GM10248 (cell line): ENCODE results near the gene CRYL1.

Source experiments
- CTCF ChIA-PET: fragments of 300-600 bp; sonication (Branson Sonifier 250); formaldehyde crosslinking; extraction: SDS; loops from one replicate; lab custom pipeline; 2021; ENCODE audit warnings: antibody characterized with exemption; lab: Yijun Ruan, JAX
- POLR2A ChIA-PET: fragments of 350-650 bp; sonication (Branson Sonifier 250); formaldehyde crosslinking; extraction: SDS; loops from one replicate; lab custom pipeline; 2020; ENCODE audit warnings: antibody characterized with exemption; lab: Yijun Ruan, JAX
- DNase-seq: peaks from one replicate; pipeline ENCODE4 v3.0.0; 2012; ENCODE audit errors: extremely low spot score
- CTCF ChIP-seq: IDR thresholded peaks from 2 replicates; pipeline ENCODE4 v1.5.1; 2012; ENCODE audit warnings: mild to moderate bottlenecking, low read depth; ENCODE audit errors: extremely low read depth, missing control alignments, control extremely low read depth

The CRYL1 gene

GRCh38 chr13:20399961-20400360 is 125.7 kb downstream of the CRYL1 start:
- no peak for TF ChIP-seq CTCF
- ChIA-PET POLR2A (no interaction called here), CTCF (no interaction called here)
- no peak for DNase-seq

- TF ChIP-seq CTCF = no peak
- CTCF ChIA-PET = interaction anchor here (1.3 kb wide), 1 partner anchor 13 kb away, joined by 3 read pairs; no protein-coding TSS in a partner anchor
- POLR2A ChIA-PET = no interaction called here
- no peak for DNase-seq
Measured at GRCh38 chr13:20399515-20399914, 126.1 kb downstream of the CRYL1 start.

DNA sequence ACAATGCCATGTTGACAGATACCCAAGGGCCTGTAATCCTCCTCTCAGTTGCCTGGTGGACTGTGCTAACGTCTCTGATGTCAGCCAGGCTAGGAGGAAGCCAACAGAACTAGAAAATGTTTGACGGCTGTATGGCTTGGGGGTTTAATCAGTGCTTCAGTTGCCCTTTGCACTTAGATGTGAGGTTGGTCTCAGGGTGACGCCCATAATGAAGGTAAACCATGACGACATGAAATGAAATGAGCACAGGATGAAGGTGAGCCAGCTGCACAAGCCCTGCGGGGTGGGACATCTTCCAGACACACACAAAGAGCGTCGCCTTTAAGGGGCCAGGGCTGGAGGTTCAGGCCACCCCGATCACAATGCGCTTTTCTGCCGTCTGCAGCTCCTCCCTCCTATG is 127.2 kb downstream of the CRYL1 start:
- POLR2A ChIA-PET = no interaction called here
- DNase-seq = no peak
- CTCF ChIA-PET = interaction anchor here (1.3 kb wide), 1 partner anchor 12 kb away, joined by 3 read pairs; no protein-coding TSS in a partner anchor
- no peak for TF ChIP-seq CTCF

DNA sequence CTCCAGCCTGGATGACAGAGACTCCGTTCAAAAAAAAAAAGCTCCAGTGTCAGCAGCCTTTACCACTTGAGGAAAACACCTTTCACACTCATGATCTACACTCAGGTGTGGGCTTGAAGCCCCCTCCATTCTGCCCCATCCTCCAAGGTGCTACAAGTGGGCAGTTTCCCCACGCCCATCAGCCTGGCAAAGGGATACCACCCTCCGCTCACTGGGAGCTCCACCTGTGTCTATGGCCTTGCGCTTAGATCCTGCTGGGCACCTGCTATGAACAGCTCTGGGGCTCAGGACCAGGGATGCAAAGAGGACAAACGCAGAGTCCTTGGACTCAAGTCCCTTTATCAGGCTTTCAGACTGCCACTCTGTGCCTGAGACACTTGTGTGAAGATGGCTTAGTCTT is 127.8 kb downstream of the CRYL1 start:
- ChIA-PET POLR2A (no interaction called here), CTCF (interaction anchor here (1.3 kb wide), 1 partner anchor 12 kb away, joined by 3 read pairs; no protein-coding TSS in a partner anchor)
- no peak for TF ChIP-seq CTCF
- DNase-seq = no peak

DNA sequence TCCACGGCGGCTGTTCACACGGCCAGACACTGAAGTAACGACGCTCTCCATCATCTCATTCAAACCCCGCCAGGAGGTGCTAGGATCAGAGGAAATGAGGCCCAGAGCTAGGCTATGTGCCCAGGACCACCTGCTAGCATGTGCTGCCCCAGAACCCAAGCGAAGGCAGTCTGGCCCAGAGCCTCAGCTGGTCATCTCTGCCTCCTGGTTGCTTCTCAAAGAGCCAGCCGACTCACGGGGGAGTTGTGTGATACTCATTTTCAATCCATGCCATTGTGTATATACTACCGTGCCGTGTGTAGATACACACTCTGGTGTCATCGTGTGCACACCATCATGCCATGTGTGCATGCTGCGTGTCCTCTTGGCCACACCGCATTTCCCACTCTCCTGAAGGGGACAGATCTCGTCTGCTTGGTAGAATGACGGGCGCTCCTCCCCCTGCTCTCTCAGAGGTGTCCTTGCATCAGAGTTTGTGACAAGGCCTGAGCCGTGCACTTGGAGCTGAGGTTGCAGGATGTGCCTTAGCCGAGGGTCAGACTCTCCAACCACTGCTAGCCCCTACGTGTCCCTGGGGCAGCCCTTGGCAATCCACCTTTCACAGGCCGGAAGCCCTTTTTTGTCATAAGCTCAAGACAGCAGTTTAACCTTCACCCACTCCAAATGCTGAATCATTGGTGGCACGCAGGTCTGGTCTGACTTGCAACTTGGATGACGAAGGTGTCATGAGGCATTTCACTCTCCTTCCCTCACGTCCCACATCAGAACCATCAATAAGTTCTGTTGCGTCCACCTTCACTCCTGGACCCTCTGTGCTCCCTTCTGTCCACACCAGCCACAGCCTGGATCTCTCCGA is 130.4 kb downstream of the CRYL1 start:
- DNase-seq = no peak
- ChIA-PET CTCF (no interaction called here), POLR2A (no interaction called here)
- TF ChIP-seq CTCF = no peak

DNA sequence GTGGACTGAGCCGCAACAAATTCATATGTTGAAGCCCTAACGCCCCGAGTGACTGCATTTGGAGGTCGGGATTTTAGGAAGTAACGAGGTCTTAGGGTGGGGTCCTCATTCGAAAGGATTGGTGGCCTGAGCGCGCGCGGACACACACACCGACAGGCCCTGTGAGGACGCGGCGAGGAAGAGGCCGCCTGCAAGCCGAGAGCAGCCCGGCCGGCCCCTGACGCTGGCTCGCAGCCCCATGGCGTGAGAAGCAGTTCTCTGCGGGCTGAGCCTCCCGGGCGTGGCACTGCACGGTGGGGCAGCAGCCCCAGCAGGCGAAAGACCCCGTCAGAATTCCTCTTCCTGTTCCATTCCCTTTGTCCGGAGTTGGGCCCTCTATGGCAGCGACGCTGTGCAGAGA is 131.2 kb downstream of the CRYL1 start:
- DNase-seq = no peak
- ChIA-PET CTCF (no interaction called here), POLR2A (no interaction called here)
- TF ChIP-seq CTCF = no peak
